Cardiac muscle cell (in vitro differentiated cells and primary cell): ENCODE data around the gene PIP4K2C. TPM values are rescaled to one million over a fixed set of nuclear protein-coding genes. Genes with fewer than 3 reads are reported as not detected.

ENCODE experiments used
- DNase-seq, 2 donors: peaks; one replicate each; pipeline versions ENCODE4 v3.0.0 to v3.0.0-alpha.2; 2010 to 2017; ENCODE audit warnings: low read depth in 1 of 2, low spot score in 1 of 2
- H3K27ac ChIP-seq: fragments of 200-600 bp; sonication (generic); 2 replicates; pipeline ENCODE4 v1.5.1; 2016
- H3K27me3 ChIP-seq: fragments of 200-600 bp; sonication (generic); 2 replicates; pipeline ENCODE4 v1.6.0; 2016; ENCODE audit warnings: control low read depth
- H3K36me3 ChIP-seq: fragments of 200-600 bp; sonication (generic); 2 replicates; pipeline ENCODE4 v1.5.1; 2016; ENCODE audit warnings: control low read depth
- H3K4me1 ChIP-seq: fragments of 200-600 bp; sonication (generic); 2 replicates; pipeline ENCODE4 v1.8.1; 2017; ENCODE audit warnings: low read depth, mild to moderate bottlenecking, mixed run types
- H3K4me3 ChIP-seq: fragments of 200-600 bp; sonication (generic); 2 replicates; pipeline ENCODE4 v1.5.1; 2016; ENCODE audit warnings: mild to moderate bottlenecking
- H3K9me3 ChIP-seq: fragments of 200-600 bp; sonication (generic); 2 replicates; pipeline ENCODE4 v1.5.1; 2017; ENCODE audit warnings: low read depth, mild to moderate bottlenecking, control low read depth
- polyA plus RNA-seq: library from polyadenylated mRNA; unstranded; fragments of >200 nt; fragmentation: Nextera tagmentation; extraction: Ambion mirVana; gene quantifications from 2 replicates; pipeline ENCODE4 v1.2.1, GENCODE V29; 2016
- total RNA-seq: library from RNA; depleted of rRNA; stranded (reverse); fragments of >200 nt; gene quantifications from 2 replicates; pipeline ENCODE4 v1.2.3, GENCODE V29; 2016
- TF ChIP-seq, protein P1 (sequence below): IDR thresholded peaks from 2 replicates; pipeline ENCODE4 v1.5.1; 2012; ENCODE audit warnings: low read depth, mild to moderate bottlenecking, low read length

Gene PIP4K2C
- total and polyA plus RNA-seq, 2 experiments from 2014 or later, result 15.1 to 25.5 TPM

DNA sequence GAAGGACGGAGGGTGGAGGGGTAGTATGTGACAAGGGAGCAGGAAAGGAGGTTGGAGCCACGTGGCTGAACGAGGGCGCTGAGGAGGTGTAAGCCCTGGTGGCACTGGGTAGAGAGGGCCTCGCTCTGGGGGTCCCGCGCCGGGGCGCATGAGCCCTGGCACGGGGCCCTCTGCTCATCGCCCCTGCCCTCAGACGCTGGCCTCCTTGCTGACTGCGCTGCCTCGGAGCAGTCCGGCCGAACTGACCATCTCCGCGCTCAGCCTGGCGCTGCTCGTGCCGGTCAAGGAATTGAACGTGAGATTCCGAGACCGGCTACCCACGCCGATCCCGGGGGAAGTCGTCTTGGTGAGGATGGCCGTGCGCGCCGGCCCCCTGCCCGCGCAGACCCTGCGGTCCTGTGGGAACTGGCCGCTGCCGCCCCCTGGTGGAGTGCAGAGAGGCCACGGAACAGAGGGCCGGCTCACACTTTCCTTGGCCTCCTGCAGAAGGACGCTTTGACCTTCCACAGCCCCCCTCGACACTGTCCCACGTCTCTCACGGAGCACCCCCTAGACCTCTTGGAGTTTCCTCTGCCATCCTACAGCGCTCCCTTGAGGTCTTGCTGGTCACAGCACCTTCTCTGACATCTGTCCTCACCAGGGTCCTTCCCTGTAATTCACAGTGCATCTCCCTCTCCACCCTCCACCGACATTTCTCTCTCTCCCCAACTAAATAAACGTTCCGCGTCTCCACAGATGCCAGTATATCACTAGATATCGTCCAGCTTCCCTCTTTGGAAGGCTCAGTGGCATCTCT lies 30.7 kb downstream of the PIP4K2C start:
- H3K4me1 ChIP-seq, result peaks cover 5% of the 10 kb centered on the region
- H3K27me3 ChIP-seq, result peaks cover 100% of the 10 kb centered on the region
- no peaks in the 10 kb centered on the region for H3K36me3 ChIP-seq
- H3K27ac ChIP-seq, result no peak overlapping the region
- H3K9me3 ChIP-seq, result no peaks in the 10 kb centered on the region
- TF ChIP-seq, protein P1, sequence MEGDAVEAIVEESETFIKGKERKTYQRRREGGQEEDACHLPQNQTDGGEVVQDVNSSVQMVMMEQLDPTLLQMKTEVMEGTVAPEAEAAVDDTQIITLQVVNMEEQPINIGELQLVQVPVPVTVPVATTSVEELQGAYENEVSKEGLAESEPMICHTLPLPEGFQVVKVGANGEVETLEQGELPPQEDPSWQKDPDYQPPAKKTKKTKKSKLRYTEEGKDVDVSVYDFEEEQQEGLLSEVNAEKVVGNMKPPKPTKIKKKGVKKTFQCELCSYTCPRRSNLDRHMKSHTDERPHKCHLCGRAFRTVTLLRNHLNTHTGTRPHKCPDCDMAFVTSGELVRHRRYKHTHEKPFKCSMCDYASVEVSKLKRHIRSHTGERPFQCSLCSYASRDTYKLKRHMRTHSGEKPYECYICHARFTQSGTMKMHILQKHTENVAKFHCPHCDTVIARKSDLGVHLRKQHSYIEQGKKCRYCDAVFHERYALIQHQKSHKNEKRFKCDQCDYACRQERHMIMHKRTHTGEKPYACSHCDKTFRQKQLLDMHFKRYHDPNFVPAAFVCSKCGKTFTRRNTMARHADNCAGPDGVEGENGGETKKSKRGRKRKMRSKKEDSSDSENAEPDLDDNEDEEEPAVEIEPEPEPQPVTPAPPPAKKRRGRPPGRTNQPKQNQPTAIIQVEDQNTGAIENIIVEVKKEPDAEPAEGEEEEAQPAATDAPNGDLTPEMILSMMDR, result peak; percentile 93
- peak overlapping the region; percentile 27 for H3K4me3 ChIP-seq
- peak; percentile 53 to 79 for DNase-seq

DNA sequence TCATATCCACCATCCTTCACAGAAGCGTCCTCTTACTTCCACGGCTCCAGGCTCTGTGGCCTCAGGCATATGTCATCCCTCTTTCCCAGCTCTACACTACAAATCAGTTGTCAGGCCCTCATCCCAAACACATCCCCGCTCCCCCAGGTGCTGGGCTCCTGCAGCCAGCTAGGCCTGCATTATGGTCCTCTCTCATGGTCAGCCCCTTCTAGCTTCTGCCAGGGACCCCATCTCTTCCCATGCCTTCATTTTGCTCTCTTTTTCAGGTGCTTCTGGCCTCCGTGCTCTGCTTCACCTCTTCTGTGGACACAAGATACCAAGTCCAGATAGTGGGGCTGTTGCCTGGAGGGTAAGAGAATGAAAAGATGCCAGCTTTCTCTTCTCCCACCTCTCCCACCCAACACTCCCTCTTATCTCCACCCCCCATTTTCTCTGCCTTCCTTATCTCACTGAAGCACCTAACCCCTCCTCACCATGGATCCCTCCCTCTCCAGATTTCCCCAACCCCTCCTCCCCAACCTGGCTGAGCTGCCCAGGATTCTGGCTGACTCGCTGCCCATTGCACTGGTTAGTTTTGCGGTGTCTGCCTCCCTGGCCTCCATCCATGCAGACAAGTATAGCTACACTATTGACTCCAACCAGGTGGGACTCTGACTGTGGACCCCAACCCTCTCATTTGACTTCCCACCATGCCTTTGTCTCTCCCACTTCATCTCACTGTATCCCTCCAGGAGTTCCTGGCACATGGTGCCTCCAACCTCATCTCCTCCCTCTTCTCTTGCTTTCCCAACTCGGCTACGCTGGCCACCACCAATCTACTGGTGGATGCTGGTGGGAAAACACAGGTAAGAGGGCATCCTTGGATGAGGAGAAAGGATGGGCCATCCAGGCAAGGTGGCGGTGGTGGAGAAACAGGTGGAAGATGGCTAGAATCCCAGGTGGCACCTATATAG lies 31.6 kb downstream of the PIP4K2C start:
- Histone ChIP-seq H3K4me3 (no peak overlapping the region), H3K4me1 (peaks cover 5% of the 10 kb centered on the region), H3K27me3 (peaks cover 100% of the 10 kb centered on the region), H3K9me3 (no peaks in the 10 kb centered on the region), H3K36me3 (no peaks in the 10 kb centered on the region), H3K27ac (no peak overlapping the region)
- TF ChIP-seq, protein P1, result no peak
- no peak for DNase-seq

DNA sequence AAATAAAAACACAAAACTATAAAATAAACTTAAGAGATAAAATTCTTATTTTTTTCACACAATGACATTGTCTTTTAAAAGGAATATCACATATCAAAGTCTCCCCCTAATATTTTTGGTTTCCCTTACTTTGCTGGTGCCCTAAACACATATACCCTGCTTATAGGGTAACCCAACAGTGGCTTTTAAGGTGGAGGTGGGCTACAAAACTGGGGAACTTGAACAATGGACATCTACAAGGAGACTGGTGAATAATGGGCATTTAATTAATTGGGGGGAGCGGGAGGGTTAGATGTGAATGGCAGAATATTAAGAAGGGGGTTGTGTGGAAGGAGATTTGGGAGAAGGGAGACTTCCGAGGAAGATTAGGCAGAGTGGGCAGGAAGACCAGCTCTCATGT lies 32.4 kb downstream of the PIP4K2C start:
- H3K9me3 ChIP-seq, result no peaks in the 10 kb centered on the region
- peaks cover 5% of the 10 kb centered on the region for H3K4me1 ChIP-seq
- TF ChIP-seq, protein P1, result no peak
- H3K36me3 ChIP-seq, result no peaks in the 10 kb centered on the region
- DNase-seq, result no peak
- H3K4me3 ChIP-seq, result no peak overlapping the region
- no peak overlapping the region for H3K27ac ChIP-seq
- H3K27me3 ChIP-seq, result peaks cover 100% of the 10 kb centered on the region

DNA sequence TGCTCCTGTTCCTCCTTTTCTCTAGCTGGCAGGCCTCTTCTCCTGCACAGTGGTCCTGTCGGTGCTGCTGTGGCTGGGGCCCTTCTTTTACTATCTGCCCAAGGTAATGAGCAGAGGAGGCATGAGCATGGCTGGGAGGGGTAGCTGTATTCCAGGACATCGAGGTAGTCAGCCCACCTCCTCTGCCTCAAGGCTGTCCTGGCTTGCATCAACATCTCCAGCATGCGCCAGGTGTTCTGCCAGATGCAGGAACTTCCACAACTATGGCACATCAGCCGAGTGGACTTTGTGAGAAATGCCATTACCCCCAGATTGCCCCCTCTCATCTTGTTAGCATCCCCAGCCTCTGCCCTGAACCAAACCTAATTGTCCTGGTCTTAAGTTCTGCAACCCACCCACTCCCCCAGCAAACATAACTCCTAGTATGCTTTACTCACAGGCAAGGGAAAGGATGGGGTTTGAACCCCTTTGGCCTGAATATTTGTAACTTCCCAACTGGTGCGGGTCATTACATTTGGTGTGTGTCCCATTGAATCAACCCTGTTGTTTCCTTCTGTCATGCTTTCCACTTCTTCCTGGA lies 32.9 kb downstream of the PIP4K2C start:
- Histone ChIP-seq H3K36me3 (no peaks in the 10 kb centered on the region), H3K4me1 (peaks cover 5% of the 10 kb centered on the region), H3K27me3 (peaks cover 100% of the 10 kb centered on the region), H3K27ac (no peak overlapping the region), H3K9me3 (no peaks in the 10 kb centered on the region), H3K4me3 (no peak overlapping the region)
- DNase-seq, result no peak
- TF ChIP-seq, protein P1, result no peak

DNA sequence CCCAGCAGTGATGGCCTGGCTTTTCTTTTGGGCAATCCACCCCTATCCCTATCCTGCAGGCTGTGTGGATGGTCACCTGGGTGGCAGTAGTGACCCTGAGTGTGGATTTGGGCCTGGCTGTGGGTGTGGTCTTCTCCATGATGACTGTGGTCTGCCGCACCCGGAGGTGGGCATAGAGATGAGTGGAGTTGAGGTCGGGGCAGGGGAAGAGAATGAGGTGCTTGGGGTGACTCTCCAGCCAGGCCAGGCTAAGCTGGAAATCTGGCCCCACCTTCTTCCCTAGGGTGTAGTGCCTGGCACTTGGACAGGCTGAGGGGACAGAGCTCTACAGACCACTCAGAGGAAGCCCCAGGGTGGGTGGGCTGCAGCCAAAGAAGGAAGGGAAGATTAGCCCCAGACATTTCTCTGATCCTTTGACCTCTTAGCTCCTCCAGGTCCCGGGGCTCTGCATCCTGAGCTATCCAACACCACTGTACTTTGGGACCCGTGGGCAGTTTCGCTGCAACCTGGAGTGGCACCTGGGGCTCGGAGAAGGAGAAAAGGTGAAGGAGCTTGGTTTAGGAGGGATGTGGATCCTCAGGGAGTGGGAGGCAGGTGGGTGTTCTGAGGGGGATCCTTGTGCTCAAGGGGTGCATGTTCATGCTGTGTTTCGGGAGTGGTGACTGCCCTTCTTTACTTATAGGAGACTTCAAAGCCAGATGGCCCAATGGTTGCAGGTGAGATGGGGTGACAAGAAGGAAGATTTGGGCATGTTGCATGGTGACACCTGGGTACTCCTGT lies 33.6 kb downstream of the PIP4K2C start:
- peaks cover 100% of the 10 kb centered on the region for H3K27me3 ChIP-seq
- H3K36me3 ChIP-seq, result no peaks in the 10 kb centered on the region
- DNase-seq, result no peak
- TF ChIP-seq, protein P1, result no peak
- H3K4me1 ChIP-seq, result peaks cover 5% of the 10 kb centered on the region
- H3K4me3 ChIP-seq, result no peak overlapping the region
- H3K27ac ChIP-seq, result no peak overlapping the region
- no peaks in the 10 kb centered on the region for H3K9me3 ChIP-seq
